ENCODE results near the gene ANKRD16.

- no peak for TF ChIP-seq CEBPB (IDR thresholded peaks at IDR 0.05; ENCODE audit: low read depth, low read length)
- no peak for TF ChIP-seq USF2 (IDR thresholded peaks at IDR 0.05; ENCODE audit: low read length)
- TF ChIP-seq POLR2A (IDR thresholded peaks at IDR 0.05; ENCODE audit: control extremely low read depth in 1 of 2, low read depth in 2 of 2, low read length in 2 of 2), result no peak
- no peak for TF ChIP-seq TCF12 (IDR thresholded peaks at IDR 0.05; ENCODE audit: low read depth, low read length)
- TF ChIP-seq EZH2 (IDR thresholded peaks at IDR 0.05; ENCODE audit: low read depth, low read length, severe bottlenecking), result no peak
- TF ChIP-seq CTCF (IDR thresholded peaks at IDR 0.05; ENCODE audit: control extremely low read depth in 1 of 3, insufficient read depth in 1 of 3, low read depth in 1 of 3, low read length in 3 of 3), result no peak
- no peak for TF ChIP-seq EP300 (IDR thresholded peaks at IDR 0.05; ENCODE audit: borderline replicate concordance in 1 of 2, low read depth in 2 of 2, low read length in 2 of 2)
- no peak for TF ChIP-seq TEAD4 (IDR thresholded peaks at IDR 0.05; ENCODE audit: low read depth, low read length)
- no peak for TF ChIP-seq CHD7 (IDR thresholded peaks at IDR 0.05; ENCODE audit: insufficient replicate concordance, low read length)
- TF ChIP-seq SRF (IDR thresholded peaks at IDR 0.05; ENCODE audit: low read depth, low read length), result no peak
- TF ChIP-seq KDM1A (IDR thresholded peaks at IDR 0.05; ENCODE audit: borderline replicate concordance, low read length), result no peak
Measured at GRCh38 chr10:5817322-5818047, 72.2 kb downstream of the ANKRD16 start.
